HG02943 (cell line): ENCODE data around the gene BRD4.

Source experiments
- ATAC-seq: cut with Tn5 transposase; IDR thresholded peaks from one replicate; pipeline ENCODE4 v1.9.1; 2021; ENCODE audit warnings: mild to moderate bottlenecking, low read depth, moderate library complexity; ENCODE audit not compliant: unreplicated experiment

BRD4 gene

GRCh38 chr19:15237759-15238638 lies 94.3 kb downstream of the BRD4 start:
- ATAC-seq = no peak

DNA sequence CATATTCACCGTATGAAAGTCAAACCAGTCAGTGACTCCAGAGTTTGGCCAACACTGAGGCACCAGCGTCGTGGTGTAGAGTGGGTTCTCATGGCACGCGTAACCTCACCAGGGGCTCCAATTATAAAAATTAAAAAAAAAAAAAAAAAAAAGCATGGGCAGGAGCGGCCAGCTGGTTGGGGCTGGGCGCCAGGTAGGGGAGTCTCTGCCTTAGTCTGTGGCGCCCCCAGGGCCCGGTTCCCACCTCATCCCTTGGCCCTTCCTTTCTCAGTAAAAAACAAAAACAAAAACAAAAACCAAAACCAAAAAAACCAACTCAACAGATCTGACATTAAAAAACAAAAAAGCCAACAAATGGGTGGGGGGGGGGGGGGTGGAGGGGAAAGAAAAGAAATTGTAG lies 95.5 kb downstream of the BRD4 start:
- ATAC-seq = no peak

DNA sequence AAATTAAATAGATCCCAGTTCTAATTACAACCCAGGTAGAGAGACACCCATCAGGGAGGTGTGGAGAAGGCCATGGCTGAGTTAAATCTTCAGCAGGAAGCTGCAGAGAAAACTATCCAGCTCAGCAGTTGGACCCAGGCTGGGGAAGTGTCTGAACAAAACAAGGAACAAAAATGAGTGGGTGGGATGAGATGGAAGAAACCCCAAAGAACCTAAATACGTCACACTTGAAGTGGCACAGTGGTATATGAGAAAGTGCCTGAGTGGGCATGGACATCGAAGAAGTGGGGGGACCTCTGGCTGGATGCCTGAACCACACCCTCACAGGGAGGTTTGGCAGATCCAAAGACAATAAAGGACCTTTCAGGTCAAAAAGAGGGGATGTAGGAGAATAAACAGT lies 96.6 kb downstream of the BRD4 start:
- no peak for ATAC-seq

- ATAC-seq = no peak
Measured at GRCh38 chr19:15234431-15235130, 97.8 kb downstream of the BRD4 start.

DNA sequence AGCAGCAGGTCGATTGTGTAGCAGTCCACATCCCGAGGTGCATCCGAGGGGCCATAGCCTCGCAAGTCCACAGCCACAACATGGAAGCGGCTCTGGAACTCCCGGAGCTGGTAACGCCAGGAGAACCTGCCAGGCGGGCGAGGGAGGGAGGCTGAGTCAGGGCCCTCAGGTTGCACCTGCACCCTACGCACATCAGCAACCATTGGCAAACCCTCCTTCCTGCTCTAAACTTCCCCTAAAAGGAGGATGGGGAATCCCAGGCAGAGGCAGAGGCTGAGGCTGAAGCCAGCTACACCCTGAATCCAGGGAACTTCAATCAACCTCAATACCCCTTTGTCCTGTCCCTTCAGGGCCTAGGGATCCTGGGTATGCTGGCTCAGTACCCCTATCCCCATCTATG lies 101.1 kb downstream of the BRD4 start:
- no peak for ATAC-seq

- ATAC-seq = no peak
Measured at GRCh38 chr19:15227261-15227660, 105.1 kb downstream of the BRD4 start.

- no peak for ATAC-seq
Measured at GRCh38 chr19:15225760-15226159, 106.6 kb downstream of the BRD4 start.

GRCh38 chr19:15223649-15224361 lies 108.5 kb downstream of the BRD4 start:
- no peak for ATAC-seq

GRCh38 chr19:15222738-15223648 lies 109.3 kb downstream of the BRD4 start:
- ATAC-seq = no peak

- no peak for ATAC-seq
Measured at GRCh38 chr19:15220833-15221232, 111.5 kb downstream of the BRD4 start.

DNA sequence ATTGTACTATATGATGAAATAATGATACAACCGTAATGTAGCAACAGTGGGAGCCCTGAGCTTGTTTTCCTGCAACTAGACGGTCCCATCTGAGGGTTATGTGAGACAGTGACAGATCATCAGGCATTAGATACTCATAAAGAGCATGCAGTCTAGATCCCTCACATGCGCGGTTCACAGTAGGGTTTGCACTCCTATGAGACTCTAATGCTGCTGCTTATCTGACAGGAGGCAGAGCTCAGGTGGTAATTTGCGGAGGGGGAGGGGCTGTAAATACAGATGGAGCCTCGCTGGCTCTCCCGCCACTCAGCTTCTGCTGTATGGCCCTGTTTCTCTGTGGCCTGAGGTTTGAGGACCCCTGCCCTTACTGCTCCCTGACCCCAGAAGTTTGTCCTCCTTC lies 113.8 kb downstream of the BRD4 start:
- ATAC-seq = no peak

DNA sequence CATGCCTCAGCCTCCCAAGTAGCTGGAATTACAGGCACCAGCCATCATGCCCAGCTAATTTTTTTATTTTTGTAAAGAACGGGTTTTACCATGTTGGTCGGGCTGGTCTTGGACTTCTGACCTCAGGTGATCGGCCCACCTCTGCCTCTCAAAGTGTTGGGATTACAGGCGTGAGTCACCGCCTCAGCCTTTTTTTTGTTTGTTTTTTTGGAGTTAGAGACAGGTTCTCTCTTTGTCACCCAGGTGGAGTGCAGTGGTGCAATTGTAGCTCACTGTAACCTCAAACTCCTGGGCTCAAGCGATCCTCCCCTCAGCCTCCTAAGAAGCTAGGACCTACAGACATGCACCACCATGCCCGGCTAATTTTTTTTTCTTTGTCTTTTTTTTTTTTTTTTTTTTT lies 116.0 kb downstream of the BRD4 start:
- no peak for ATAC-seq

- ATAC-seq = no peak
Measured at GRCh38 chr19:15213715-15214381, 118.5 kb downstream of the BRD4 start.

DNA sequence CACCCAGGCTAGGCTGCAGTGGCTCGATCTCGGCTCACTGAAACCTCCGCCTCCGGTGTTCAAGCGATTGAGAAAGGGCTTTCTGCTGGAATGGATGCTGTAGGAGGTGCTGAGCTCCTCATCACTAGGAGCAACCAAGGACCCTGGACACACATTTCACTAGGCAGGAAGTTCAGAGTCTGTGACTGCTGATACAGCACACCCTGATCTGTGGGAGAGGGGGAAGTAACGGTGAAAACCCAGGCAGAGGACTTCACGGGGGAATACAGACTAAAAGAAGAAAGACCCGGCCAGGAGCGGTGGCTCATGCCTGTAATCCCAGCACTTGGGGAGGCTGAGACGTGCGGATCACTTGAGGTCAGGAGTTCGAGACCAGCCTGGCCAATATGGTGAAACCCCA lies 119.6 kb downstream of the BRD4 start:
- no peak for ATAC-seq

DNA sequence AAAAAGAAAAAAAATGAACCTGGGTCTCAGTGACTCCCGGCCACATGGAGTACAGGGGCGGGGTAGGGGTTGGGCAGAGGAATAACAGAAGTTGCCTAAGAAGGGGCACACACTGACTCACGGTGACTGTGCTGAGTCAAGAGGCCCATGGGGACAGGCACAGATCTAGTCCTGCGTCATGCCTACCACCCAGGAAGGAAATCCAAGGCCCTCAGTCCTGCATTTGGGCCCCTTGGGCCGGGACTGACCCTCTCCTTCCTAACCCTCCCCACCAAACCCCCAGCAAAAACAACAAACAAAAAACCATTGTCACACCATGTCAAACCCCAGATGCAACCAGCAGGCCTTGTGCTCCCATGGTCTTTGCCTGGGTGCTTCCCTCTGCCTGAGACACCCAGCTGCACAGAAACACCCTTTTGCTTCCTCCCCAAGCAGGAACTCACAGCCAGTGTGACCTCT lies 122.0 kb downstream of the BRD4 start:
- ATAC-seq = no peak

DNA sequence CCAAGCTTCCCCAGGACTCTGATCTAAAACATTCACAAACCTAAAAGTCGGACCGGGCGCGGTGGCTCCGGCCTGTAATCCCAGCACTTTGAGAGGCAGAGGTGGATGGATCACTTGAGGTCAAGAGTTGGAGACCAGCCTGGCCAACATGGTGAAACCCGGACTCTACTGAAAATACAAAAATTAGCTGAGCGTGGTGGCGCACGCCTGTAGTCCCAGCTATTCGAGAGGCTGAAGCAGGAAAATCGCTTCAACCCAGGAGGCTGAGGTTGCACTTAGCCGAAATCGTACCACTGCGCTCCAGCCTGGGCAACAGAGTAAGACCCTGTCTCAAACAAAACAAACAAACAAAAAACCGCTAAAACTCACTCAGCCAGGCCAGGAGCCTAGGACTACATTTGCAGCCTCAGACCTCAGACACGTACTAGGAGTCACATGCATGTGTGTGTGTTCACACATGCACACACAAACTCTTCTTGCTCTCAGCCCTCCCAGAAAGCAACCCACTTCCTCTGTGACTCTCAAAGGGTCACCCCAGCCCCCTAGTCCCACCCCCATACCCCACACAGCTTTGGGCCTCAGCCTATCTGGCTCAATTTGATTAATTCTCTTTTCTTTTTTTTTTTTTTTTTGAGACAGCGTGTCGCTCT lies 130.8 kb downstream of the BRD4 start:
- no peak for ATAC-seq

DNA sequence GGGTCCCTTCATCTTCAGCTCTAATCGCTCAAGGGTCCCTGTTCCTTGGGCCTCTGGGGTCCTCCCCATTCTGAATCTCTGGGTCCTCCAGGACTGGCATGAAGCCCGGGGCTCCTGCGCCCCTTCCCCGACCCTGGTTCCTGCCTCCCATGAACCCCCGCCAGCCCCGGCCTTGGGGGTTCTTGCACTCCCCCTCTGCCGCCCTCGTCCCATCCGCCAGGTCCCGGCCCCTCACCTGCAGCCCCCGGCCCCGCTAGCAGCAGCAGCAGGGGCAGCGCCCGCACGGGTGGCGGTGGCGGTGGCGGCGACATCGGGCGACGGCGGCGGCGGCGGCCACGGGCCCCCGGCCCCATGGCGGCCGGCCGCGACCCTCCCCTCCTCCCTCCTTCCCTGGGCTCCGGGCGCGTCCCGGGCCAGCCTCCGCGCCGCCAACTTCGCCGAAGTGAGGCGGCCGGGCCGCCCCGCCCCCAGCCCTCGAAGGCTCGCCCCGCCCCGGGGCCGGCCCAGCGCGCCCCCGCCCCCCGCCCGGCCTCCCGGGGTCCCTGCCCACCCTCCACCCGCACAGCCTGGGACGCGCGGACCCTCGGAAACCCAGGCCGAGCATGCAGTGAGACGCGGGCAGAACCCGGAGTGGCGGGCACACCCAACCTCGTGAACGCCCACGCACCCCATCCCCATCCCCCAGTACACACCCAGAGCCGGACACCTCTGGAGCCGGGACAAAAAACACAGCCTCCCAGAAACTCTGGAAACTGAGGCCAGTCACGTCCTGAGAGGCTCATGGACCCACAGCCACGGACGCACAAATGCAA lies 131.6 kb downstream of the BRD4 start, which contains the start of gene NOTCH3:
Gene NOTCH3 (minus strand): TSS at position 443 of the 812 bp plus-strand sequence. CDS start 90 bp downstream, at position 353.
- ATAC-seq = no peak
